GM18511 (cell line): ENCODE results near the gene PECR.
"Not testable (repeated sequence)": the region's sequence is repeated elsewhere in the genome, so short reads cannot be mapped to it uniquely, and the experiment has no call there.

ENCODE experiments used
- ATAC-seq: cut with Tn5 transposase; IDR thresholded peaks from one replicate; pipeline ENCODE4 v1.9.1; 2021; ENCODE audit warnings: mild to moderate bottlenecking, moderate library complexity; ENCODE audit not compliant: unreplicated experiment

PECR gene

GRCh38 chr2:216107320-216107719 lies 25.7 kb upstream of the PECR start:
- no peak for ATAC-seq

GRCh38 chr2:216104691-216105090 lies 23.1 kb upstream of the PECR start:
- ATAC-seq = no peak

- ATAC-seq = no peak
Measured at GRCh38 chr2:216103213-216103612, 21.6 kb upstream of the PECR start.

GRCh38 chr2:216101109-216101508 lies 19.5 kb upstream of the PECR start:
- no peak for ATAC-seq

GRCh38 chr2:216098421-216099334 lies 17.1 kb upstream of the PECR start:
- no peak for ATAC-seq

GRCh38 chr2:216094701-216095100 lies 13.1 kb upstream of the PECR start:
- no peak for ATAC-seq

- no peak for ATAC-seq
Measured at GRCh38 chr2:216092646-216093045, 11.0 kb upstream of the PECR start.

GRCh38 chr2:216090369-216090786 lies 8.8 kb upstream of the PECR start:
- peak; percentile 70 for ATAC-seq

- ATAC-seq = no peak
Measured at GRCh38 chr2:216086207-216086893, 4.7 kb upstream of the PECR start.

GRCh38 chr2:216084547-216084946 lies 2.9 kb upstream of the PECR start:
- ATAC-seq = no peak

- no peak for ATAC-seq
Measured at GRCh38 chr2:216083464-216084281, 2.1 kb upstream of the PECR start.

- ATAC-seq = no peak
Measured at GRCh38 chr2:216082805-216083204, 1.2 kb upstream of the PECR start.

- ATAC-seq = peak; percentile 30
Measured at GRCh38 chr2:216082117-216082711, 605 bp upstream of the PECR start.

- no peak for ATAC-seq
Measured at GRCh38 chr2:216081012-216081411, 597 bp downstream of the PECR start.

- ATAC-seq = not testable (repeated sequence)
Measured at GRCh38 chr2:216080048-216080447, 1.6 kb downstream of the PECR start.

- ATAC-seq = no peak
Measured at GRCh38 chr2:216078776-216079175, 2.8 kb downstream of the PECR start.

- ATAC-seq = no peak
Measured at GRCh38 chr2:216075510-216076485, 5.8 kb downstream of the PECR start.

GRCh38 chr2:216074794-216075193 lies 6.8 kb downstream of the PECR start:
- ATAC-seq = no peak

GRCh38 chr2:216074380-216074779 lies 7.2 kb downstream of the PECR start:
- ATAC-seq = no peak

GRCh38 chr2:216073773-216074172 lies 7.8 kb downstream of the PECR start:
- no peak for ATAC-seq
